ENCODE results near the gene TOP2A.

Gene TOP2A

GRCh38 chr17:40345994-40346764 lies 71.5 kb downstream of the TOP2A start:
- DNase-seq (ENCODE audit: low spot score), result no peak

- DNase-seq (ENCODE audit: low spot score), result no peak
Observed at GRCh38 chr17:40345161-40345993, 72.3 kb downstream of the TOP2A start.

GRCh38 chr17:40344421-40345160 lies 73.1 kb downstream of the TOP2A start:
- DNase-seq (ENCODE audit: low spot score), result no peak

GRCh38 chr17:40343219-40344119 lies 74.2 kb downstream of the TOP2A start:
- no peak for DNase-seq (ENCODE audit: low spot score)

GRCh38 chr17:40342504-40343218 lies 75.0 kb downstream of the TOP2A start:
- DNase-seq (ENCODE audit: low spot score), result no peak

- DNase-seq (ENCODE audit: low spot score), result no peak
Observed at GRCh38 chr17:40341808-40342503, 75.7 kb downstream of the TOP2A start.

GRCh38 chr17:40340880-40341807 lies 76.6 kb downstream of the TOP2A start:
- DNase-seq (ENCODE audit: low spot score), result peak; percentile 67

GRCh38 chr17:40340327-40340726 lies 77.4 kb downstream of the TOP2A start:
- no peak for DNase-seq (ENCODE audit: low spot score)

- DNase-seq (ENCODE audit: low spot score), result no peak
Observed at GRCh38 chr17:40338941-40339649, 78.6 kb downstream of the TOP2A start.
